Amniotic stem cell (primary cell): ENCODE results near the gene GPS1.

Source experiments
- DNase-seq: peaks from one replicate; lab custom pipeline; 2025; lab: John Stamatoyannopoulos, UW

GPS1 gene

GRCh38 chr17:82014971-82015310, 36.8 kb upstream of the GPS1 start:
- DNase-seq: no peak

GRCh38 chr17:82015311-82015971, 36.3 kb upstream of the GPS1 start:
- DNase-seq: no peak

- no peak for DNase-seq
Measured at GRCh38 chr17:82016061-82016874, 35.4 kb upstream of the GPS1 start.

GRCh38 chr17:82016875-82017459, 34.7 kb upstream of the GPS1 start:
- no peak for DNase-seq

- DNase-seq: no peak
Measured at GRCh38 chr17:82017612-82018151, 34.0 kb upstream of the GPS1 start.

GRCh38 chr17:82018152-82018988, 33.3 kb upstream of the GPS1 start:
- DNase-seq: no peak

- DNase-seq: no peak
Measured at GRCh38 chr17:82018989-82019689, 32.6 kb upstream of the GPS1 start.

- DNase-seq: no peak
Measured at GRCh38 chr17:82019690-82020571, 31.8 kb upstream of the GPS1 start.

- DNase-seq: no peak
Measured at GRCh38 chr17:82020572-82021106, 31.1 kb upstream of the GPS1 start.

- no peak for DNase-seq
Measured at GRCh38 chr17:82021107-82021899, 30.4 kb upstream of the GPS1 start.

GRCh38 chr17:82021900-82022309, 29.8 kb upstream of the GPS1 start:
- no peak for DNase-seq

- no peak for DNase-seq
Measured at GRCh38 chr17:82022310-82022980, 29.3 kb upstream of the GPS1 start, which contains the start of gene CENPX. Gene CENPX (minus strand): TSS chr17:82022878. CDS start chr17:82022861, 17 bp downstream.

GRCh38 chr17:82022981-82023446, 28.7 kb upstream of the GPS1 start, which contains the start of gene LRRC45:
Gene LRRC45 (plus strand): TSS chr17:82023305. CDS start chr17:82023644, 339 bp downstream.
- peak; percentile 98 for DNase-seq

- DNase-seq: no peak
Measured at GRCh38 chr17:82023447-82024241, 28.1 kb upstream of the GPS1 start.

GRCh38 chr17:82024859-82025258, 26.8 kb upstream of the GPS1 start:
- DNase-seq: no peak

GRCh38 chr17:82025401-82026107, 26.1 kb upstream of the GPS1 start:
- no peak for DNase-seq

GRCh38 chr17:82028246-82028645, 23.5 kb upstream of the GPS1 start:
- no peak for DNase-seq
